COLO668 (cell line): ENCODE results near the gene C18orf32.
"Not testable (repeated sequence)": the region's sequence is repeated elsewhere in the genome, so short reads cannot be mapped to it uniquely, and the experiment has no call there.

Experiments
- DNase-seq: peaks from one replicate; lab custom pipeline; 2025; ENCODE audit not compliant: unreplicated experiment; lab: John Stamatoyannopoulos, UW

The C18orf32 gene

GRCh38 chr18:49503931-49504330 is 16.9 kb upstream of the C18orf32 start:
- DNase-seq: no peak

GRCh38 chr18:49500201-49500921 is 13.3 kb upstream of the C18orf32 start:
- DNase-seq: no peak

GRCh38 chr18:49499046-49499637 is 12.1 kb upstream of the C18orf32 start:
- DNase-seq: no peak

GRCh38 chr18:49495480-49495879 is 8.4 kb upstream of the C18orf32 start:
- DNase-seq: no peak

GRCh38 chr18:49495076-49495475 is 8.0 kb upstream of the C18orf32 start:
- no peak for DNase-seq

- DNase-seq: no peak
These were observed 7.6 kb upstream of the C18orf32 start for GRCh38 chr18:49494660-49495059.

GRCh38 chr18:49492694-49493033 is 5.6 kb upstream of the C18orf32 start:
- no peak for DNase-seq

GRCh38 chr18:49491857-49492693 is 5.0 kb upstream of the C18orf32 start, which contains the start of gene RPL17:
TSS of gene RPL17 (minus strand) at chr18:49492465.
- DNase-seq: peak; percentile 95

GRCh38 chr18:49491534-49491856 is 4.5 kb upstream of the C18orf32 start:
- DNase-seq: no peak

- no peak for DNase-seq
These were observed 3.3 kb upstream of the C18orf32 start for GRCh38 chr18:49490246-49490762.

GRCh38 chr18:49487711-49488310 is 777 bp upstream of the C18orf32 start:
- no peak for DNase-seq

GRCh38 chr18:49486606-49486952 is 455 bp downstream of the C18orf32 start:
- no peak for DNase-seq

GRCh38 chr18:49486134-49486533 is 900 bp downstream of the C18orf32 start:
- DNase-seq: no peak

- no peak for DNase-seq
These were observed 3.8 kb downstream of the C18orf32 start for GRCh38 chr18:49483198-49483597.

GRCh38 chr18:49481907-49482306 is 5.1 kb downstream of the C18orf32 start:
- no peak for DNase-seq

- DNase-seq: no peak
These were observed 5.7 kb downstream of the C18orf32 start for GRCh38 chr18:49481317-49481716.

- DNase-seq: no peak
These were observed 7.5 kb downstream of the C18orf32 start for GRCh38 chr18:49479381-49480137.

GRCh38 chr18:49476664-49477411 is 10.2 kb downstream of the C18orf32 start:
- no peak for DNase-seq

- not testable (repeated sequence) for DNase-seq
These were observed 12.1 kb downstream of the C18orf32 start for GRCh38 chr18:49474935-49475334.

GRCh38 chr18:49473721-49474120 is 13.3 kb downstream of the C18orf32 start:
- DNase-seq: no peak
